ENCODE data around the gene DMD.
"Not testable (repeated sequence)": the region's sequence is repeated elsewhere in the genome, so short reads cannot be mapped to it uniquely, and the experiment has no call there.

The DMD gene

GRCh38 chrX:31500921-31501320 lies 1710.4 kb downstream of the DMD start:
- Mint-ChIP-seq H3K9me3 (no peaks in the 10 kb centered on the region), H3K4me3 (no peak overlapping the region), H3K27ac (no peak overlapping the region), H3K36me3 (ENCODE audit: low read depth) (no peaks in the 10 kb centered on the region), H3K27me3 (ENCODE audit: low read depth) (no peaks in the 10 kb centered on the region), H3K4me1 (ENCODE audit: low read depth) (no peaks in the 10 kb centered on the region)
- no peak for DNase-seq (ENCODE audit: low spot score)

- no peak for DNase-seq (ENCODE audit: low spot score)
- no peak overlapping the region for H3K27ac Mint-ChIP-seq
Observed at GRCh38 chrX:31499109-31499508, 1712.2 kb downstream of the DMD start.

GRCh38 chrX:31497086-31497485 lies 1714.3 kb downstream of the DMD start:
- no peak for DNase-seq (ENCODE audit: low spot score)
- H3K27me3 Mint-ChIP-seq (ENCODE audit: low read depth), result no peaks in the 10 kb centered on the region
- no peaks in the 10 kb centered on the region for H3K9me3 Mint-ChIP-seq
- H3K4me3 Mint-ChIP-seq, result no peak overlapping the region
- H3K36me3 Mint-ChIP-seq (ENCODE audit: low read depth), result no peaks in the 10 kb centered on the region
- H3K4me1 Mint-ChIP-seq (ENCODE audit: low read depth), result no peaks in the 10 kb centered on the region
- no peak overlapping the region for H3K27ac Mint-ChIP-seq

More at GRCh38 chrX:31499109-31499508, 1712.2 kb downstream of the DMD start:
- Mint-ChIP-seq H3K36me3 (ENCODE audit: low read depth) (no peaks in the 10 kb centered on the region), H3K4me1 (ENCODE audit: low read depth) (no peaks in the 10 kb centered on the region), H3K4me3 (no peak overlapping the region), H3K9me3 (no peaks in the 10 kb centered on the region), H3K27me3 (ENCODE audit: low read depth) (no peaks in the 10 kb centered on the region)

- no peak for DNase-seq (ENCODE audit: low spot score)
- Mint-ChIP-seq H3K27ac (no peak overlapping the region), H3K4me3 (no peak overlapping the region), H3K27me3 (ENCODE audit: low read depth) (no peaks in the 10 kb centered on the region), H3K36me3 (ENCODE audit: low read depth) (no peaks in the 10 kb centered on the region), H3K9me3 (no peaks in the 10 kb centered on the region), H3K4me1 (ENCODE audit: low read depth) (no peaks in the 10 kb centered on the region)
Observed at GRCh38 chrX:31487951-31488350, 1723.4 kb downstream of the DMD start.

GRCh38 chrX:31483336-31483735 lies 1728.0 kb downstream of the DMD start:
- no peak for DNase-seq (ENCODE audit: low spot score)
- no peak overlapping the region for H3K4me3 Mint-ChIP-seq
- H3K9me3 Mint-ChIP-seq, result no peaks in the 10 kb centered on the region
- no peaks in the 10 kb centered on the region for H3K4me1 Mint-ChIP-seq (ENCODE audit: low read depth)
- H3K36me3 Mint-ChIP-seq (ENCODE audit: low read depth), result no peaks in the 10 kb centered on the region
- no peak overlapping the region for H3K27ac Mint-ChIP-seq
- H3K27me3 Mint-ChIP-seq (ENCODE audit: low read depth), result no peaks in the 10 kb centered on the region

GRCh38 chrX:31480696-31481095 lies 1730.7 kb downstream of the DMD start:
- H3K36me3 Mint-ChIP-seq (ENCODE audit: low read depth), result no peaks in the 10 kb centered on the region
- no peaks in the 10 kb centered on the region for H3K9me3 Mint-ChIP-seq
- no peaks in the 10 kb centered on the region for H3K4me1 Mint-ChIP-seq (ENCODE audit: low read depth)
- DNase-seq (ENCODE audit: low spot score), result no peak
- no peak overlapping the region for H3K27ac Mint-ChIP-seq
- H3K4me3 Mint-ChIP-seq, result no peak overlapping the region
- no peaks in the 10 kb centered on the region for H3K27me3 Mint-ChIP-seq (ENCODE audit: low read depth)

- H3K27ac Mint-ChIP-seq, result no peak overlapping the region
- H3K9me3 Mint-ChIP-seq, result no peaks in the 10 kb centered on the region
- no peaks in the 10 kb centered on the region for H3K36me3 Mint-ChIP-seq (ENCODE audit: low read depth)
- no peak for DNase-seq (ENCODE audit: low spot score)
- no peaks in the 10 kb centered on the region for H3K27me3 Mint-ChIP-seq (ENCODE audit: low read depth)
- H3K4me3 Mint-ChIP-seq, result no peak overlapping the region
- no peaks in the 10 kb centered on the region for H3K4me1 Mint-ChIP-seq (ENCODE audit: low read depth)
Observed at GRCh38 chrX:31471229-31471628, 1740.1 kb downstream of the DMD start.

- H3K9me3 Mint-ChIP-seq; DNase-seq (ENCODE audit: low spot score); H3K27me3 Mint-ChIP-seq (ENCODE audit: low read depth); H3K36me3 Mint-ChIP-seq (ENCODE audit: low read depth); H3K4me1 Mint-ChIP-seq (ENCODE audit: low read depth); H3K4me3 Mint-ChIP-seq; H3K27ac Mint-ChIP-seq: not testable (repeated sequence)
Observed at GRCh38 chrX:31470753-31471152, 1740.6 kb downstream of the DMD start.

- Mint-ChIP-seq H3K4me3 (no peak overlapping the region), H3K27me3 (ENCODE audit: low read depth) (no peaks in the 10 kb centered on the region), H3K4me1 (ENCODE audit: low read depth) (no peaks in the 10 kb centered on the region), H3K36me3 (ENCODE audit: low read depth) (no peaks in the 10 kb centered on the region), H3K27ac (no peak overlapping the region), H3K9me3 (no peaks in the 10 kb centered on the region)
- DNase-seq (ENCODE audit: low spot score), result no peak
Observed at GRCh38 chrX:31464306-31464915, 1746.9 kb downstream of the DMD start.

- no peaks in the 10 kb centered on the region for H3K4me1 Mint-ChIP-seq (ENCODE audit: low read depth)
- H3K36me3 Mint-ChIP-seq (ENCODE audit: low read depth), result no peaks in the 10 kb centered on the region
- no peak for DNase-seq (ENCODE audit: low spot score)
- no peak overlapping the region for H3K27ac Mint-ChIP-seq
- no peaks in the 10 kb centered on the region for H3K9me3 Mint-ChIP-seq
- H3K27me3 Mint-ChIP-seq (ENCODE audit: low read depth), result no peaks in the 10 kb centered on the region
- H3K4me3 Mint-ChIP-seq, result no peak overlapping the region
Observed at GRCh38 chrX:31461266-31461665, 1750.1 kb downstream of the DMD start.

GRCh38 chrX:31459361-31459760 lies 1752.0 kb downstream of the DMD start:
- no peak for DNase-seq (ENCODE audit: low spot score)
- Mint-ChIP-seq H3K4me1 (ENCODE audit: low read depth) (no peaks in the 10 kb centered on the region), H3K36me3 (ENCODE audit: low read depth) (no peaks in the 10 kb centered on the region), H3K27ac (no peak overlapping the region), H3K9me3 (no peaks in the 10 kb centered on the region), H3K27me3 (ENCODE audit: low read depth) (no peaks in the 10 kb centered on the region), H3K4me3 (no peak overlapping the region)

GRCh38 chrX:31449965-31450364 lies 1761.4 kb downstream of the DMD start:
- Mint-ChIP-seq H3K9me3 (no peaks in the 10 kb centered on the region), H3K4me1 (ENCODE audit: low read depth) (no peaks in the 10 kb centered on the region), H3K27ac (no peak overlapping the region), H3K27me3 (ENCODE audit: low read depth) (no peaks in the 10 kb centered on the region), H3K4me3 (no peak overlapping the region), H3K36me3 (ENCODE audit: low read depth) (no peaks in the 10 kb centered on the region)
- DNase-seq (ENCODE audit: low spot score), result no peak

GRCh38 chrX:31449081-31449480 lies 1762.3 kb downstream of the DMD start:
- Mint-ChIP-seq H3K36me3 (ENCODE audit: low read depth) (no peaks in the 10 kb centered on the region), H3K27ac (no peak overlapping the region), H3K4me3 (no peak overlapping the region), H3K27me3 (ENCODE audit: low read depth) (no peaks in the 10 kb centered on the region), H3K4me1 (ENCODE audit: low read depth) (no peaks in the 10 kb centered on the region), H3K9me3 (no peaks in the 10 kb centered on the region)
- no peak for DNase-seq (ENCODE audit: low spot score)

- Mint-ChIP-seq H3K27me3 (ENCODE audit: low read depth) (no peaks in the 10 kb centered on the region), H3K4me3 (no peak overlapping the region), H3K9me3 (no peaks in the 10 kb centered on the region), H3K27ac (no peak overlapping the region), H3K36me3 (ENCODE audit: low read depth) (no peaks in the 10 kb centered on the region), H3K4me1 (ENCODE audit: low read depth) (no peaks in the 10 kb centered on the region)
- DNase-seq (ENCODE audit: low spot score), result no peak
Observed at GRCh38 chrX:31445542-31445941, 1765.8 kb downstream of the DMD start.

- H3K4me3 Mint-ChIP-seq, result no peak overlapping the region
- H3K4me1 Mint-ChIP-seq (ENCODE audit: low read depth), result no peaks in the 10 kb centered on the region
- DNase-seq (ENCODE audit: low spot score), result no peak
- no peak overlapping the region for H3K27ac Mint-ChIP-seq
- no peaks in the 10 kb centered on the region for H3K36me3 Mint-ChIP-seq (ENCODE audit: low read depth)
- no peaks in the 10 kb centered on the region for H3K9me3 Mint-ChIP-seq
- H3K27me3 Mint-ChIP-seq (ENCODE audit: low read depth), result no peaks in the 10 kb centered on the region
Observed at GRCh38 chrX:31443654-31444053, 1767.7 kb downstream of the DMD start.

All from T-helper 2 cell treated with Interferon-gamma antibody and Interleukin-4, amounts not matched to agents 5 μg/mL and 100 μg/mL, for 36 hours (primary cell).